GM23248 (cell line): Measurements from ENCODE around the gene NBPF10. TPM values are rescaled to one million over a fixed set of nuclear protein-coding genes. Genes with fewer than 3 reads are reported as not detected.
"Not testable (repeated sequence)": the region's sequence is repeated elsewhere in the genome, so short reads cannot be mapped to it uniquely, and the experiment has no call there.

ENCODE experiments used
- DNase-seq: peaks from one replicate; pipeline ENCODE4 v3.0.0-alpha.2; 2015
- H2AFZ ChIP-seq: fragments of 200-600 bp; sonication (generic); 2 replicates; pipeline ENCODE4 v1.6.1; 2016; ENCODE audit warnings: antibody characterized with exemption
- H3F3A ChIP-seq: fragments of 200-600 bp; sonication (generic); 2 replicates; pipeline ENCODE4 v1.6.1; 2016; ENCODE audit warnings: mild to moderate bottlenecking, antibody characterized with exemption, mixed run types; ENCODE audit not compliant: insufficient read depth
- H3K27ac ChIP-seq: fragments of 200-600 bp; sonication (generic); 2 replicates; pipeline ENCODE4 v1.5.1; 2016; ENCODE audit warnings: mild to moderate bottlenecking
- H3K27me3 ChIP-seq: fragments of 200-600 bp; sonication (generic); replicated peaks from 2 replicates; pipeline ENCODE4 v1.6.1; 2016; ENCODE audit warnings: mild to moderate bottlenecking; ENCODE audit not compliant: insufficient read depth
- H3K36me3 ChIP-seq: fragments of 200-600 bp; sonication (generic); 2 replicates; pipeline ENCODE4 v1.6.1; 2016; ENCODE audit warnings: low read depth, mild to moderate bottlenecking
- H3K4me1 ChIP-seq: fragments of 200-600 bp; sonication (generic); 2 replicates; pipeline ENCODE4 v1.6.1; 2016; ENCODE audit warnings: mild to moderate bottlenecking; ENCODE audit not compliant: insufficient read depth
- H3K4me2 ChIP-seq: fragments of 200-600 bp; sonication (generic); one replicate; pipeline ENCODE4 v1.6.1; 2016; ENCODE audit warnings: mild to moderate bottlenecking; ENCODE audit not compliant: unreplicated experiment
- H3K4me3 ChIP-seq: fragments of 200-600 bp; sonication (generic); 2 replicates; pipeline ENCODE4 v1.5.1; 2016; ENCODE audit warnings: mild to moderate bottlenecking
- H3K79me2 ChIP-seq: fragments of 200-600 bp; sonication (generic); 2 replicates; pipeline ENCODE4 v1.6.1; 2016; ENCODE audit warnings: mild to moderate bottlenecking; ENCODE audit not compliant: insufficient read depth
- H3K9ac ChIP-seq: fragments of 200-600 bp; sonication (generic); 2 replicates; pipeline ENCODE4 v1.6.1; 2016; ENCODE audit warnings: mild to moderate bottlenecking
- H3K9me2 ChIP-seq: fragments of 200-600 bp; sonication (generic); 2 replicates; pipeline ENCODE4 v1.6.1; 2016; ENCODE audit warnings: mixed run types, mild to moderate bottlenecking, moderate library complexity; ENCODE audit not compliant: insufficient read depth
- H3K9me3 ChIP-seq: fragments of 200-600 bp; sonication (generic); one replicate; pipeline ENCODE4 v1.6.1; 2017; ENCODE audit warnings: low read depth
- H4K20me1 ChIP-seq: fragments of 200-600 bp; sonication (generic); 2 replicates; pipeline ENCODE4 v1.6.0; 2016; ENCODE audit not compliant: insufficient read depth
- WGBS, 2 experiments: methylation state at CpG; one replicate each; pipeline ENCODE4 v1.1.6; 2015 to 2017; ENCODE audit warnings: low lambda C conversion rate in 2 of 2, low coverage in 1 of 2; ENCODE audit errors: missing lambda C conversion rate in 2 of 2; 5-methylcytosine and 5-hydroxymethylcytosine counted together
- in situ Hi-C: fragments of 300-500 bp; cut with MboI; formaldehyde crosslinking; loops from 2 replicates; pipeline ENCODE4 v1.15.0; 2020
- polyA plus RNA-seq: library from polyadenylated mRNA; unstranded; fragments of >200 nt; fragmentation: Nextera tagmentation; extraction: Ambion mirVana; gene quantifications from 2 replicates; pipeline ENCODE4 v1.2.1, GENCODE V29; 2016
- total RNA-seq: library from RNA; depleted of rRNA; stranded (reverse); fragments of >200 nt; shearing (Covaris generic); gene quantifications from 2 replicates; pipeline ENCODE4 v1.2.3, GENCODE V29; 2014; rRNA removed

The NBPF10 gene
- total RNA-seq (2.3 and 3.2 TPM in 2 replicates), polyA plus RNA-seq (1.1 and 1.3 TPM in 2 replicates)

DNA sequence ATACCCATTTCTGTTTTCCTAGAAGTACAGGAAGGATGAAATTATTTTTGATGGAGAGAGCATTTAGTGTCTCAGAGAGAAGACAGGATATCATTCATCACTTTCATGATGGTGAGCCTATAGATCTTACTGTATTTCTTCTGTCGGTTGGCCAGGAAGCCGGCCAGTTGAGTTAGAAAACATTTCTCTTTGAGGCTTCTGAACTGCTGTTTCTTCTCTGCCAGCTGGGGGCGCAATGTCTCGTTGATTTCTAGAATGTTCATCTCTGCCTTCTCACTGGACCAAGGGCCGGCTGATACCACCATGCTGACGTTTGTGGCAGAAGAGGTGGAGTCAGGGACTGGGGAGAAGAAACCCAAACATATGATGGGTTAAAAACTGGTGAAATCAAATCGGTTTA lies at the start of gene NBPF10:
Gene NBPF10, minus strand, starts transcription at position 340 of the 400 bp plus-strand sequence. Its CDS starts 35 bp downstream, at position 305.
- H3K9me3 ChIP-seq, H3K4me3 ChIP-seq, H3K36me3 ChIP-seq, H3K27ac ChIP-seq, H3K4me1 ChIP-seq, in situ Hi-C loops, H3F3A ChIP-seq, H2AFZ ChIP-seq, H3K9me2 ChIP-seq, H3K9ac ChIP-seq, H3K27me3 ChIP-seq, DNase-seq, H3K4me2 ChIP-seq, H4K20me1 ChIP-seq, H3K79me2 ChIP-seq: not testable (repeated sequence)
- no CpG with 5 or more reads among the region's 7 CpGs for WGBS, 2 experiments

DNA sequence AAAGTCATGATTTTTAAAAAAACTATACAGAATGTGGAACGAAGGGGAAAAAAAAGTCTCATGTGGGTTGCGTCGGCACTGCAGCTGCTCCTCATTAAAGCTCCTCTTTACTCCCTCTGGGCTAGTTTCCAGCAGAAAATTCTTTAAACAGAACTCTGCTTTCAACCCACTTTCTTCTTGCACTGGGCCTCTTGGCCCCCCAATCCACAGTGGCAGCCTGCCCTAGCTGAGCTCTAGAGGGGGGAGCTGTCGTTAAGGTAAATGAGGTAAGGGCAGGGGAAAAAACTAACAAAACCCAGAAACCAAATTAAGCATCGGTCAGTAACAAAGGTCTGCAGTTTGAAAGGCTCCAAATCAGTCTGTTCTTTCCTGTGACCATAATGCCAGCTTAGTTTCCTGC lies 29.9 kb upstream of the NBPF10 start:
- DNase-seq, H3K79me2 ChIP-seq, H2AFZ ChIP-seq, H3K9me2 ChIP-seq, H3K9ac ChIP-seq, H3K4me3 ChIP-seq, H4K20me1 ChIP-seq, H3K9me3 ChIP-seq, H3F3A ChIP-seq, H3K27me3 ChIP-seq, H3K4me1 ChIP-seq, H3K4me2 ChIP-seq, in situ Hi-C loops, H3K36me3 ChIP-seq, H3K27ac ChIP-seq: not testable (repeated sequence)
- no CpG with 5 or more reads among the region's 5 CpGs for WGBS, 2 experiments

GRCh38 chr1:146167740-146168139 lies 23.1 kb upstream of the NBPF10 start:
- H4K20me1 ChIP-seq, H3K36me3 ChIP-seq, DNase-seq, H3F3A ChIP-seq, H3K9me3 ChIP-seq, H3K9ac ChIP-seq, H3K79me2 ChIP-seq, in situ Hi-C loops, H3K4me1 ChIP-seq, H3K27me3 ChIP-seq, H3K4me3 ChIP-seq, H3K4me2 ChIP-seq, H3K27ac ChIP-seq, H3K9me2 ChIP-seq, H2AFZ ChIP-seq: not testable (repeated sequence)
- no CpG with 5 or more reads among the region's 1 CpG for WGBS, 2 experiments

DNA sequence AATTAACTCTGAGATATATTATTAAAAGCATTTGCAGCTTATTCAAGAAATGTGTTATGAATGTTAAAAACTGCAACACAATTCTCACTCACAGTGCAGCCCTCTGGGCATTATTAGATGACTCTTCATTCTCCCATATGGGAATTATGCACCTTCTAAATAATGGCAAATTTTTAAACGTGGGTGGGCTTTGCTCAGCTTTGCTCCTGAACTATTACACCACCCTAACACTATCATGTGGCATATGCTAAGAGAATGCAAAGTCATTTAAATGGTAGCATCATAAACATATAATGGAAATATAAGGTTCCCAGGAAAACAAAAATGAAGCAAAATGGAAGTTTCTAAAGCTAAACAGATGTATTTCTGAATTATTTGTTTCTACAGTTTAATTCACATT lies 22.7 kb upstream of the NBPF10 start:
- in situ Hi-C loops, DNase-seq, H3K79me2 ChIP-seq, H3K27ac ChIP-seq, H3K4me3 ChIP-seq, H2AFZ ChIP-seq, H4K20me1 ChIP-seq, H3K36me3 ChIP-seq, H3K4me1 ChIP-seq, H3K9ac ChIP-seq, H3K27me3 ChIP-seq, H3K4me2 ChIP-seq, H3F3A ChIP-seq, H3K9me3 ChIP-seq, H3K9me2 ChIP-seq: not testable (repeated sequence)
- WGBS, 2 experiments = no CpG with 5 or more reads among the region's 1 CpG

Other genes with a start within 250 kb of the NBPF10 start
- 0.13 and 0.65 TPM in 2 replicates for gene ITGA10, start 234.8 kb downstream of the NBPF10 start, total RNA-seq
- 0.31 and 0.35 TPM in 2 replicates for gene ITGA10, start 234.8 kb downstream of the NBPF10 start, polyA plus RNA-seq
- gene PEX11B, start 226.1 kb downstream of the NBPF10 start, total RNA-seq = 32.2 and 34.5 TPM in 2 replicates
- 37.1 and 37.9 TPM in 2 replicates for gene PEX11B, start 226.1 kb downstream of the NBPF10 start, polyA plus RNA-seq
- 112 and 127 TPM in 2 replicates for gene RBM8A, start 217.3 kb downstream of the NBPF10 start, total RNA-seq
- gene RBM8A, start 217.3 kb downstream of the NBPF10 start, polyA plus RNA-seq = 204 and 210 TPM in 2 replicates
- gene LIX1L, start 186.8 kb downstream of the NBPF10 start, total RNA-seq = 26.1 and 36.5 TPM in 2 replicates
- gene LIX1L, start 186.8 kb downstream of the NBPF10 start, polyA plus RNA-seq = 18.3 TPM in 2 replicates
- 0.25 and 1.3 TPM in 2 replicates for gene ANKRD34A, start 180.2 kb downstream of the NBPF10 start, total RNA-seq
- 1.9 and 2.3 TPM in 2 replicates for gene ANKRD34A, start 180.2 kb downstream of the NBPF10 start, polyA plus RNA-seq
- 17.4 and 24.2 TPM in 2 replicates for gene POLR3GL, start 180.1 kb downstream of the NBPF10 start, total RNA-seq
- 34.7 and 37.9 TPM in 2 replicates for gene POLR3GL, start 180.1 kb downstream of the NBPF10 start, polyA plus RNA-seq
- 221 and 263 TPM in 2 replicates for gene TXNIP, start 148.2 kb downstream of the NBPF10 start, total RNA-seq
- gene TXNIP, start 148.2 kb downstream of the NBPF10 start, polyA plus RNA-seq = 169 and 180 TPM in 2 replicates
- gene HJV, start 123.1 kb downstream of the NBPF10 start, total RNA-seq = not detected in 2 replicates
- gene HJV, start 123.1 kb downstream of the NBPF10 start, polyA plus RNA-seq = not detected in 2 replicates
- gene NOTCH2NLA, start 84.2 kb upstream of the NBPF10 start, total RNA-seq = 45.3 and 46.4 TPM in 2 replicates
- 20.0 and 21.5 TPM in 2 replicates for gene NOTCH2NLA, start 84.2 kb upstream of the NBPF10 start, polyA plus RNA-seq